DLD1 (cell line): ENCODE measurements around the gene RPS14.

Experiments
- in situ Hi-C: cut with HindIII; loops from 2 replicates; pipeline ENCODE4 v1.10.0; 2017; ENCODE audit warnings: low sequenced_read_pairs

RPS14 gene

DNA sequence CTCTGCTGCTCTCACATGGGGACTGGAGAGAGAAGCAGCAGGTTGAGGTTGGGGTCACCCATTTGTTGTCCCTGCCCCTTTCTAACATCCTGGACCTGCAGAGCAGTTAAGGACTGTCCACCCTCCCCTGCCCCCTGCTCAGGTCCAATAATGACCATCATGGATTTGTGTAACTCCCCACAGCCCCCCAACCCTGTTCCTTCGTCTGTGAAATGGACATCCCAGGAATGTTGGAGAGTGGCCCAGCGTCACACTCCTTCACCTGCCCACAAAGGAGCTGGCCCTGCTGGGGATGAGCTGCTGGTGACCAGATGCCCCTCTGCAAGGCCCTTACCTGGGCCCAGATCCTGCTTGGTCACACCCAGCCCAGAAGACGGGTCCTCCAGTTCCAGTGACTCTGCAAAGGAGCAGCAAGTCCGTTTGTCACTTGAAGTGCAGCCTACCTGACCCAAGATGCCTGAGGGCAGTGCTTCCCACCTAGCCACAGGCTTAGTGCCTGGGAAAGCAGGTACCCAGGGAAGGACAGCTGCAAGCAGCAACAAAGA lies 47.2 kb downstream of the RPS14 start:
- in situ Hi-C loops: loop anchor here (5.0 kb wide), 1 partner anchor 130 kb away; no protein-coding TSS in a partner anchor

DNA sequence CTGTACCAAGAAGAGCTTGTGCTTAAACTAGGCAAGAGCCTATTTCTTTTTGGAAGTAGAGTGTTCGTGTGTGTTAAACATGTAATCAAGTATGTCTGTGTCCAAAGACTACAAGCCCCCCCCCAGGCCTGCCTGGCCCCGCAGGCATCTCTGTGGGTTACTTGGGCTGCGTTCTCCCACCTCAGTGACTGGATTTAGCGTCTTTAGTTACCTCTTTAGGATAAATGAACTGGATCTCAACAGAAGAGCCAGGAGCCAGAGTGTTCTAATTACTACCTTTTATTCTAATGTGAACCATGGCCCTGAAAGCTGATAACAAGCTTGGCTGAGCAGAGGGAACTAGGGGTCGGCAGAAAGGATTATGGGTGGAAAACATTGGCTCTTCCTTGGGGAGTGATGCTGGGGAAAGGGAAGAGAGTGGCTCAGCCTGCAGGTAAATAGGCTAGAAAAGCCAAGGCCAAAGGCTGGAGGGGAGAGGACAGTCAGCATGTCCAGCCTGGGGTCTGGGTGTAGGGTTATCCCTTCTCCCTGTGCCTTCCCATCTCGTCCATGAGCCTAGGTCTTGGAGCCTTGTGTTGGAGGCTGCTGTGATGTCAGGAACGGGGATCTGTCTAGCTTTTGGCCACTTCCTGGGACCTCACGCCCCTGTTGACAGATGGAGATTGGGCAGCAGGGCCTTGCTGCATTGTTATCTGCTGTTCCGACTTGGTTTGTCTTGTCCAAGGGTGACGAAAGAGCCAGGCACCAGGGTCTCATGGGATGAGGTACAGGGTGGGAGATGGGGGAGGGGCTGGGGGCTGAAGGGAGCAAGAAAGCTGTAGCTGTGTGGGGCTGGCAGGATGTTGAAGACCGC lies 47.9 kb downstream of the RPS14 start:
- in situ Hi-C loops: loop anchor here (5.0 kb wide), 1 partner anchor 129 kb away; no protein-coding TSS in a partner anchor

DNA sequence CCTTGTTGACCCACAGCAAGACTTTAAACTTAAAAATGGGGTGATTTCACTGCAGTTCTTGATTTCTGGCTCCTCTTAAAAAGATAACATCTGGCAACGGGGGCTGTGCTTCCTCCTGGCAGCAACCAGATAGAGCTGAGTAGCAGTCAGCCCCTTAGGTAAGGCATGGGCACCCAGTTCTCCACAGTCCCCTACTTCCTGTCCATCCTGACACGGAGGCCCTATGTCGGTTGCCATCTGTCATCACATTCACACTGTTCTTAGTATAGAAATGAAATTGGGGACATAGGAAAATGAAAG lies 48.5 kb downstream of the RPS14 start:
- in situ Hi-C loops: loop anchor here (5.0 kb wide), 1 partner anchor 129 kb away; no protein-coding TSS in a partner anchor

DNA sequence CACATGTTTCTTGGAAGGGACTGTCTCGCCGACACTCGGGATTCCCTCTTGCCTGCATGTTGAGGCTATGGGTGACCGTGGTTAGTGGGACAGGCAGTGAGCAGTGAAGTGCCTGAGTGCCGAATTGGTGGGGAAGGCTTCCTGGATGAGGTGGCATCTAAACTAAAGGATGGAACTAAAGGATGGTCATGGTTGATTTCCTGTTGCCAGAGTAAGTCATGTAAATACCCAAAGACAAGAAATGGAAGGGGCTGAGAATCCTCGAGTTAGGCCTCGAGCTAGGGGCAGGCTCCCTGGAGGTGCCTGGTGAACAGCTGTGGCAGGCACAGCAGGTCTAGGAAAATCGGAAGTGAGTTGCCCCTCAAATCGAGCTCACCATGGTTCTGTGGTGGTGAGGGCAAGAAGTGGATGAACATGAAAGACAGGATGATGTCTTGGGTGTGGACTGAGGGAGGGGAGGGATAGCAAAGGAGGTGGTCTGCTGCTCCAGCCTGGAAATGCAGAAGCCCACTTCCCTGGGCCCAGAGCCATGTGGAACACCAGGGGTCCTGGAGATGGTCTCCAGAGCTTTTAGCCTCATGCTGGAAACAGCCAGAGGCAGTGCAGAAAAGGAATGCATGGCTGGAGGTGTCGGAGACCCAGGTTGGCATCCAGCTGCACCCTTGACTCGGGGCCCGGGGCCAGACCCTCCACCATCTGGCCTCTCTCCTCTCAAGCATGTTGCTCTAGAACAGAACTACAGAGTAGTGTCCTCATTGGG lies 49.0 kb downstream of the RPS14 start:
- in situ Hi-C loops: loop anchor here (5.0 kb wide), 1 partner anchor 128 kb away; no protein-coding TSS in a partner anchor

DNA sequence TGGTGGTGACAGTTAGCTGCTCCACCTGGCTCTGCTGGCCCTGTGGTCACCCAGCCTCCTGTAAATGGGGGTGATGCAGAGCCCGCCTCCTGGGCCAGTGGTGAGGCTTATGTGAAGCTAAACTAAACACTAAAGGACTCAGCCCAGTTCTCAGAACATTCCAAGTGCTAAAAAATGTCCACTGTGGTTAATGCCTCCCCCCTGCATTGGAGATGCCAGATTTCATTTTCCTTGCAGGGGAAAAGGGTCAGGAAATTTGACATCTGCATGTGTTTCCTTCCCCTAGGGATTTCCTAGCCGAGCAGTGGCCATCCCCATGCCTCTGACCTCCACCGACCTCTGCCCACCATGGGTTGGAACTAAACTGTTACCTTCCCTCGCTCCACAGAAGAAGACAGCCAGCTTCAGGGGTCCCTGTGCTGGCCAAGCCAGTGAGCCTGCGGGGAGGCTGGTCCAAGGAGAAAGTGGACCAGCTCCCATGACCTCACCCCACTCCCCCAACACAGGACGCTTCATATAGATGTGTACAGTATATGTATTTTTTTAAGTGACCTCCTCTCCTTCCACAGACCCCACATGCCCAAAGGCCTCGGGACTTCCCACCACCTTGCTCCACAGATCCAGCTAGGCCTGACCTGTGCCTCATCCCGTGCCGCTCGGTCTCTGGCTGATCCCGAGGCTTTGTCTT lies 49.9 kb downstream of the RPS14 start:
- in situ Hi-C loops: loop anchor here (5.0 kb wide), 1 partner anchor 127 kb away; no protein-coding TSS in a partner anchor

DNA sequence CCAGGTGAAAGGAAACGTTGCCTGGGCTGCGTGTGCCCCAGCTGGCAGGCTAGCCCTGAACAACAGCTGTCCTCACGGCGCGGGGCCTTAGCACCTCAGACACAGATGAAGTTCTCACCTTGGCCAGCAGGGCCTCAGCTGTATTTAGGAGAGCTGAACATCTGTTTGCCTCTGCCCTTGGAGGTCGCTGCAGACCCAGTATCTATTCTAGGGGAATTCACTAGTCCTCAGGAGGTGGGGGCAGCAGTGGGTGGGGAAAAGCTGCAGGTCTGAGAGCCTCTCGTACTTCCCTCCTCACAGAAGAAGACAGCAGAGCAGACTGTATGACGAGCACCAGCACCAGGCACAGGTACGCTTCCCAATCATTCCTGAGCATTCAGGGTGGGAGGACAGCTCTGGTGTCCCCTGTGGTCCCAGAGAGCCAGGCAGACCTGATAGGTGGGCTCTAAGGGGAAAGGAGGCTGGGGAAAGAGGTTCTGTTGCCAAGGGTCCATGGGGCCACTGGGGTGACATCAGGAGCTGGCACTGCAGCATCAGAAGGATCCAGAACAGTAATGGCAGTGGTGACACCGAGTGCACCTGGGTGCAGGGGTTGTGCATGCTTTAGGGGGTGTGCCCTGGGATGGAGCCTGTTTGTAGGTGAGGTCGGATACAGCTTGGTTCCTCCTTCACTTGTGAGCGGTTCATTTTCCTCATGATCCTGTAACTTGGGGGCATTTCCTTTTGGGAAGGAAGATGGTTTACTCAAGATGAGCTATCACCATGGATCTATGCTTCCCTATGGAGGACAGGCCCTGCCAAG lies 50.6 kb downstream of the RPS14 start:
- in situ Hi-C loops: no loop called here

DNA sequence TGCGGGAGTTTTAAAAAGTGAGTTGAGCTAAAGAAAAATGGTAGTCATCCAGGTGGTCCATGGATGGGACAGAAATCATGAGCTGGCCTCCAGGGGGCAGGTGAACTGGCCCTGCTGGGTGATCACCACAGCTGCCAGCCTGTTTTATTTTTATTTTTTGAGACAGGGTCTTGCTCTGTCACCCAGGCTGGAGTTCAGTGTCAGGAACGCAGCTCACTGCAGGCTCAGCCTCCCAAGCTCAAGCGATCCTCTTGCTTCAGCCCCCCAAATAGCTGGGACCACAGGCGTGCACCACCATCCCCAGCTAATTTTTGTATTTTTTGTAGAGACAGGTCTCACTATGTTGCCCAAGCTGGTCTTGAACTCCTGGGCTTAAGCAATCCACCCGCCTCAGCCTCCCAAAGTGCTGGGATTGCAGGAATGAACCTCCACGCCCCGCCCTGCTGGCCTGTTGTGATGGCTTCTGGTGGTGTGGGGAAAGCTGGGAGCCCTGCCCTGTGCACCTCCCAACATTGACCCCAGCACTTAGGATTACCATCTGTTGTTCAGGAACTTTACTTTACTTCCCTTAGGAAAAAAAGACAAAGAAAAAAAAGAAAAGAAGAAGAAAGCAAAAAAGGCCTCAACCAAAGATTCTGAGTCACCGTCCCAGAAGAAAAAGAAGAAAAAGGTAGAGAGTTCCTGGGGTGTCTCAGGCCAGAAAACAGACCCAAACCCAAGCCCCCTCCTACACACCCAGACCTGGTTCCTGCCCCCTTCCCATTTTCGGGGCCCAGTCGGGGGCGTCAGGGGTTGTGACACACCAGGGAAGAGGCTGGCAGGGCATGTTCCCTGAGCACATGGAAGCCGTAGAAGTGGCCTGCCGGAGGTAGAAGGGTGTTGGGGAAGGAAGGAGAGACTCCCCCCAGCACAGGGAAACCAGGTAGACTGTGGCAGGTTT lies 51.5 kb downstream of the RPS14 start:
- in situ Hi-C loops: no loop called here

DNA sequence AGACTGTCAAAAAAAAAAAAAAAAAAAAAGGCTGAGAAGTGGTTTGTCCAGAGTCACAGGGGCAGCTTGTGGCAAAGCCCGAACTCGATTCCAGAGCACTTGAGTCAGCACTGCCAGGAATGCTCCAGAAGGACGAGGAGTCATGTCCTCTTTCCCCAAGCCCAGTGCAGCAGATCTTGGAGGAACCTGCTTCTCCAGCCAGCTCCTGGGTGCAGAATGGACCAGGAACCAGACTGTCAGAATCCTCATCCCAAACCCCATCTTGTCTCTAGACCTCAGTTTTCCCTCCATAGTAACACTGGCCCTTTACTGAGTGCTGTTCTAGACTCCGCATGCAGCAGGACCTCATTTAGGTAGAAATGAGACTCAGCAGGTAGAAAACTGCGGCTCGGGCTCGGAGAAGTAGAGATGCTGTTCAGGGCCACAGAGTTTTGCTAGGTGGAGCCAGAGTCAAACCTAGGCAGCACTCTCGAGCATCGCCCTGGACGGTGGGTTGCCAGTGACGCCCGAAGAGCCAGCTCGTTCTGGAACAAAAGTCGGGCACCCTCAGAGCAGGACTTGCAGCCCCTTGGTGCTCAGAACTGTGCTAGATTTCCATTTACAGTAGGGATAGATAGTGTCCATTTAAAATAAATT lies 52.3 kb downstream of the RPS14 start:
- in situ Hi-C loops: no loop called here

DNA sequence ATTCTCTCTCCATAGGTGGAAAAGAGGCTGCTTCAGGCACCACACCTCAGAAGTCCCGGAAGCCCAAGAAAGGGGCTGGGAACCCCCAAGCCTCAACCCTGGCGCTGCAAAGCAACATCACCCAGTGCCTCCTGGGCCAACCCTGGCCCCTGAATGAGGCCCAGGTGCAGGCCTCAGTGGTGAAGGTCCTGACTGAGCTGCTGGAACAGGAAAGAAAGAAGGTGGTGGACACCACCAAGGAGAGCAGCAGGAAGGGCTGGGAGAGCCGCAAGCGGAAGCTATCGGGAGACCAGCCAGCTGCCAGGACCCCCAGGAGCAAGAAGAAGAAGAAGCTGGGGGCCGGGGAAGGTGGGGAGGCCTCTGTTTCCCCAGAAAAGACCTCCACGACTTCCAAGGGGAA lies 53.3 kb downstream of the RPS14 start:
- in situ Hi-C loops: no loop called here

DNA sequence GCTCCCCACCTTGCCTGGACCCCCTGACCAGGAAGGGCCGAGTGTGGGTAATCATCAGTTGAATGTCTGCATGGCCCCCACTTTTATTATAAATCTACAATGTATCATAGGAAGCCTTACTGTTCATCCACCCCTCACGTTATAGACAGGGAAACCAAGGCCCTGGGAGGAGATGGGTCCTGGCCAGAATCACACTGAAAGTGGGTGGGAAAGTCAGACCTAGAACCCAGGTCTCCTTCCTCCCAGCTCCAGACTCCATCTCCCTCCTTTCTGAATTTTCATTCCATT lies 53.9 kb downstream of the RPS14 start:
- in situ Hi-C loops: no loop called here

DNA sequence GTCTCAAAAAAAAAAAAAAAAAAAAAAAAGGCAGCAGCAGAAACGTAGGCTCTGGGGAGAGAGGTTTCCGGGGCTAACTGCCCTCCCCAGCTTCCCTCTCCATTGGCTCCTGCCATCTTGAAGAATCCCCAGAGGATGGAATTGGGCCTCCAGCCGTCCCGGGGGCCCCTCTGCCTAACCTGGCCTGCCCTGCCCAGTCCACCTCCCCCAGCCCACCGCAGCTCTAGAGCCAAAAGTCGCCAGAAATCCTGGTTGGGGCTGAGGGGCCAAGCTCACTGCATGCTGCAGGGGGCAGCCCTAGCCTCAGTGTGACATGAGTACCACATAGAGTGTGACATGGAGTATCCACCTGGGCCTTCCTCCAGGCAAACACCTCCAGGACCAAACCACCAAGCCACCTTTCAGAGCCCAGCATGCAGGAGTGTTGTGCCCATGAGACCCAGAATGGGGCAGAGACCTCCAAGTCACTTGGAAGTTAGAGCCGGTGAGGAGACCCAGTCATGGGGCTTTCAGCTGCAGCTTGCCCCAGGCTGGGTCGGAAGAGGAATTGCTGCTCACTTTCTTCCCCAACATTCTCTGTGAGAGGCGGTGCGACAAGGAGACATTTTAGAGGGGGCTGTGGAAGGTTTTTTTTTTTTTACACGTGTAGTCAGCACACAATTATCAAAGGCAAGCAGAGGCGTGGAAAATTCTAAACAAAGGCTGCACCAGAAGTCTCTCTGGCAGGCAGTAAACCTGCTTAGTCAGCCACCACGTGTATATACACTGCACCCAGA lies 54.4 kb downstream of the RPS14 start:
- in situ Hi-C loops: no loop called here

DNA sequence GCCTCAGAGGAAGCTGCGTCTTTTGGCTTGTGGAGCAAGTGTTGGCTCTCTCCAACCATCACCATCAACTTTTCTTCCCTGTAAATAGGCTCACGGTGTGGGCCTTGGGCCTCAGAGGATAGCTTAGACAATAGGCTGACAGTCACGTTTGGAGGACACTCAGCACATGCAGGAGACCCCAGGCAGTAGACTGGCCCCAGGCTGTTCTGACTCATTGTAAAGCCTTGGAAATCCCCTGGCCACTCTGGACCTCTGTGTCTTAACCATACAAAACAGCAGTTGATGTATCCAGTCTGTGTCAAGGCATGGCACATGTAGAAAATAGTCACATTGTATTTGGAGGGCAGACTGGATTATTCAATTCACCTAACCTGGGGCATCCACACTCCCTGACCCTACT lies 55.4 kb downstream of the RPS14 start:
- in situ Hi-C loops: no loop called here

DNA sequence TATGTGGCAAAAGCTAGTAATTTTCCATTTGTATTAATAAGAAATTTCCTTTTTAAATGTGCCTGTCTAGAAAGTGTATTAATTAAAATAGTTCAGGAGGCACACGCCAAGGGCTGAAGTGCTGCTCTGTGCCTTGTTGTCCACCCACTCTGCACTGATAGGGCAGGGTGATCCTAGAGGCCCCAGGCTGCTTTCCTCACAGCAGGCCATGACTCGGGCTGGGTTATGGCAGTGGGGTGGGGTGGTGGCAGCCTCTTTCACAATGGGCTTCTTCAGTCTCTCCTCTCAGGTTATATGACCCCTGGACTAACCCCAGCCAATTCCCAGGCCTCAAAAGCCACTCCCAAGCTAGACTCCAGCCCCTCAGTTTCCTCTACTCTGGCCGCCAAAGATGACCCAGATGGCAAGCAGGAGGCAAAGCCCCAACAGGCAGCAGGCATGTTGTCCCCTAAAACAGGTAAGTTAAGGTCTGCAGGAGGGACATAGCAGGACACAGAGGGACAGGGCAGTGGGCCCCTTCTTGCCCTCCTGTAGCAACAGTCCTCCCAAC lies 56.4 kb downstream of the RPS14 start:
- in situ Hi-C loops: no loop called here

DNA sequence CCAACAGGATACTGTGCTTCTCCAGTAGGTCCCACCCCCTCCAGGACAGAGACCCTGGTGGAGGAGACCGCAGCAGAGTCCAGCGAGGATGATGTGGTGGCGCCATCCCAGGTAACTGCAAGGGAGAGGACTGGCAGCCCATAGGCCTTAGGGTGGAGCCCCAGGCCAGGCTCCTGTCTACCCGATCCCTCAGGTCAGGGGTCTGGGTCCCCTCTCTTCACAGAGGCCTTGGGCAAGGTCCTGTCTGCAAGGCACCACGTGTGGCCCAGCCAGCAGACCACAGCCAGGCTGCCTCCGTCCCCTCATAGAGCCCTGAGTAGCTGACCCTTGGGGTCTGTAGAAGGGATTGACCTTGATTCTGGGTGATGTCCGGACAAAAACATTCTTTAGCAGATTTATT lies 56.9 kb downstream of the RPS14 start:
- in situ Hi-C loops: no loop called here
